Keratinocyte (primary cell): ENCODE results near the gene CEACAM20. TPM values are rescaled to one million over a fixed set of nuclear protein-coding genes. Genes with fewer than 3 reads are reported as not detected.
"Not testable (repeated sequence)": the region's sequence is repeated elsewhere in the genome, so short reads cannot be mapped to it uniquely, and the experiment has no call there.

Source experiments
- DNase-seq: peaks from one replicate; pipeline ENCODE4 v3.0.0-alpha.2; 2011; ENCODE audit warnings: low read depth, missing footprints, low spot score
- FAIRE-seq: peaks from 2 replicates; lab custom pipeline; 2011; peaks lifted over from hg19 to GRCh38; lab: Jason Lieb, UNC
- H2AFZ ChIP-seq: 2 replicates; pipeline ENCODE4 v1.6.0; 2012; ENCODE audit warnings: low read length, control low read depth, inconsistent platforms; ENCODE audit not compliant: control insufficient read depth
- H3K27ac ChIP-seq: 2 replicates; pipeline ENCODE4 v1.5.1; 2011; ENCODE audit warnings: low read length; ENCODE audit not compliant: control insufficient read depth, insufficient read depth
- H3K27me3 ChIP-seq: 3 replicates; pipeline ENCODE4 v1.6.0; 2011; ENCODE audit warnings: low read length; ENCODE audit not compliant: control insufficient read depth, insufficient read depth; ENCODE audit errors: extremely low read depth
- H3K36me3 ChIP-seq, 2 experiments: 2 replicates in 1 of 2; 3 replicates in 1 of 2; pipeline ENCODE4 v1.5.1; 2011; ENCODE audit warnings: low read length in 2 of 2, mild to moderate bottlenecking in 1 of 2; ENCODE audit not compliant: control insufficient read depth in 2 of 2, insufficient read depth in 2 of 2; ENCODE audit errors: extremely low read depth in 1 of 2
- H3K4me1 ChIP-seq: 3 replicates; pipeline ENCODE4 v1.5.1; 2011; ENCODE audit warnings: low read length; ENCODE audit not compliant: control insufficient read depth, insufficient read depth; ENCODE audit errors: extremely low read depth
- H3K4me2 ChIP-seq: 3 replicates; pipeline ENCODE4 v1.6.0; 2011; ENCODE audit warnings: low read depth, low read length; ENCODE audit not compliant: control insufficient read depth, insufficient read depth; ENCODE audit errors: extremely low read depth
- H3K4me3 ChIP-seq, 3 experiments: fragments of 200-600 bp in 1 of 3; sonication (generic) in 1 of 3; 2 replicates in 2 of 3; 3 replicates in 1 of 3; pipeline ENCODE4 v1.5.1; 2011 to 2016; ENCODE audit warnings: low read length in 3 of 3, mild to moderate bottlenecking in 3 of 3, control low read depth in 2 of 3, inconsistent platforms in 1 of 3, low read depth in 1 of 3, mixed read lengths in 1 of 3, mixed run types in 1 of 3, moderate library complexity in 1 of 3; ENCODE audit not compliant: control insufficient read depth in 2 of 3, insufficient read depth in 2 of 3; ENCODE audit errors: extremely low read depth in 1 of 3
- H3K79me2 ChIP-seq: 2 replicates; pipeline ENCODE4 v1.6.0; 2012; ENCODE audit warnings: low read length; ENCODE audit not compliant: control insufficient read depth, insufficient read depth
- H3K9ac ChIP-seq: 3 replicates; pipeline ENCODE4 v1.6.0; 2011; ENCODE audit warnings: low read length; ENCODE audit not compliant: control insufficient read depth, insufficient read depth; ENCODE audit errors: extremely low read depth
- H3K9me1 ChIP-seq: 3 replicates; pipeline ENCODE4 v1.6.0; 2011; ENCODE audit warnings: low read length; ENCODE audit not compliant: control insufficient read depth, insufficient read depth; ENCODE audit errors: extremely low read depth
- H3K9me3 ChIP-seq: 2 replicates; pipeline ENCODE4 v1.5.1; 2012; ENCODE audit warnings: low read depth, low read length; ENCODE audit not compliant: control insufficient read depth
- H4K20me1 ChIP-seq: 3 replicates; pipeline ENCODE4 v1.6.0; 2011; ENCODE audit warnings: low read length; ENCODE audit not compliant: control insufficient read depth, insufficient read depth; ENCODE audit errors: extremely low read depth
- EZH2 ChIP-seq: IDR thresholded peaks from one replicate; pipeline ENCODE4 v1.6.1; 2012; ENCODE audit warnings: inconsistent platforms, mild to moderate bottlenecking, low read length, moderate library complexity
- dilution Hi-C: fragments of 300-500 bp; cut with MboI; formaldehyde crosslinking; loops from one replicate; pipeline ENCODE4 v1.7.0; 2020; ENCODE audit warnings: low sequenced_read_pairs; ENCODE audit not compliant: extremely low pct_ligation_motif_present
- polyA plus RNA-seq, 5 experiments: library from polyadenylated mRNA; depleted of rRNA in 3 of 5; stranded (reverse) in 3 of 5; stranded (forward) in 1 of 5; unstranded in 1 of 5; fragments of >200 nt; gene quantifications; 1 replicate in 1 of 5; 2 replicates in 3 of 5; 3 replicates in 1 of 5; pipeline versions ENCODE4 v1.2.1 to v1.2.3, GENCODE V29; 2011 to 2012; ENCODE audit warnings: missing spikeins in 2 of 5, low read depth in 1 of 5, low replicate concordance in 1 of 5
- TF ChIP-seq, protein P1 (sequence below), 3 experiments: IDR thresholded peaks in 1 of 3; conservative IDR thresholded peaks in 1 of 3; optimal IDR thresholded peaks in 1 of 3; 2 replicates in 2 of 3; 3 replicates in 1 of 3; pipeline versions ENCODE3 to v1.5.1; 2011; ENCODE audit warnings: low read length in 3 of 3, mild to moderate bottlenecking in 3 of 3, moderate library complexity in 2 of 3, control low read depth in 1 of 3, inconsistent platforms in 1 of 3; ENCODE audit not compliant: insufficient read depth in 2 of 3; ENCODE audit errors: extremely low read depth in 1 of 3

The CEACAM20 gene
- polyA plus RNA-seq, 1 donor (not counting 4 experiments of a cell fraction or from before 2014, with no cell fraction given), result not detected

DNA sequence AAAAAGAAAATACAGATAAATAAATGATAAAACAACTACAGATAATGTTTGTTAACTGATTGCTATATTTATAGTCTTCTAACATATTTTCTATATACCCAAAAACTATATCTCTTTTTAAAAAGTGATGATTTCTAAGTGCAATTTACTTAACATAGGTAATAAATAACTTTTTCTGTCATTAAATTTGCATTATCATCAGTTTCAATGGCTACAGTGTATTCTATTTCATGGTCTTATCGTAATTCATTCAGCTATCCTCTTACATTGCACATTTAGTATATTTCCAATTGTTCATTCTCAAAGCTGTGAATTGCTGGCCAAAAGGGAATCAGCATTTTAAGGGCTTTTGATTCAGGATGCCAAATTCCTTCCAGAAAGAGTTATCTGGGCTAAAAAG is 32.8 kb downstream of the CEACAM20 start:
- H4K20me1 ChIP-seq, result no peaks in the 10 kb centered on the region
- TF ChIP-seq, protein P1, sequence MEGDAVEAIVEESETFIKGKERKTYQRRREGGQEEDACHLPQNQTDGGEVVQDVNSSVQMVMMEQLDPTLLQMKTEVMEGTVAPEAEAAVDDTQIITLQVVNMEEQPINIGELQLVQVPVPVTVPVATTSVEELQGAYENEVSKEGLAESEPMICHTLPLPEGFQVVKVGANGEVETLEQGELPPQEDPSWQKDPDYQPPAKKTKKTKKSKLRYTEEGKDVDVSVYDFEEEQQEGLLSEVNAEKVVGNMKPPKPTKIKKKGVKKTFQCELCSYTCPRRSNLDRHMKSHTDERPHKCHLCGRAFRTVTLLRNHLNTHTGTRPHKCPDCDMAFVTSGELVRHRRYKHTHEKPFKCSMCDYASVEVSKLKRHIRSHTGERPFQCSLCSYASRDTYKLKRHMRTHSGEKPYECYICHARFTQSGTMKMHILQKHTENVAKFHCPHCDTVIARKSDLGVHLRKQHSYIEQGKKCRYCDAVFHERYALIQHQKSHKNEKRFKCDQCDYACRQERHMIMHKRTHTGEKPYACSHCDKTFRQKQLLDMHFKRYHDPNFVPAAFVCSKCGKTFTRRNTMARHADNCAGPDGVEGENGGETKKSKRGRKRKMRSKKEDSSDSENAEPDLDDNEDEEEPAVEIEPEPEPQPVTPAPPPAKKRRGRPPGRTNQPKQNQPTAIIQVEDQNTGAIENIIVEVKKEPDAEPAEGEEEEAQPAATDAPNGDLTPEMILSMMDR (optimal IDR thresholded peaks at IDR 0.05 in 1 of 3, IDR thresholded peaks at IDR 0.05 in 1 of 3, conservative IDR thresholded peaks at IDR 0.05 in 1 of 3; ENCODE audit: extremely low read depth in 1 of 3, insufficient read depth in 2 of 3, low read length in 3 of 3), result no peak
- no peak for TF ChIP-seq EZH2
- H3K79me2 ChIP-seq, result peaks cover 40% of the 10 kb centered on the region
- H3K9me1 ChIP-seq, result no peaks in the 10 kb centered on the region
- H3K9me3 ChIP-seq, result peaks cover 9% of the 10 kb centered on the region
- no peak overlapping the region for H3K9ac ChIP-seq
- DNase-seq (no peak), FAIRE-seq (no peak)
- H3K36me3 ChIP-seq, result peaks cover 9 to 17% of the 10 kb centered on the region in 2 experiments
- H3K4me3 ChIP-seq, result no peak overlapping the region
- dilution Hi-C loops, result no loop called here
- H2AFZ ChIP-seq, result no peak overlapping the region
- H3K4me2 ChIP-seq, result no peak overlapping the region
- no peaks in the 10 kb centered on the region for H3K27me3 ChIP-seq
- peaks cover 9% of the 10 kb centered on the region for H3K4me1 ChIP-seq
- H3K27ac ChIP-seq, result no peak overlapping the region

DNA sequence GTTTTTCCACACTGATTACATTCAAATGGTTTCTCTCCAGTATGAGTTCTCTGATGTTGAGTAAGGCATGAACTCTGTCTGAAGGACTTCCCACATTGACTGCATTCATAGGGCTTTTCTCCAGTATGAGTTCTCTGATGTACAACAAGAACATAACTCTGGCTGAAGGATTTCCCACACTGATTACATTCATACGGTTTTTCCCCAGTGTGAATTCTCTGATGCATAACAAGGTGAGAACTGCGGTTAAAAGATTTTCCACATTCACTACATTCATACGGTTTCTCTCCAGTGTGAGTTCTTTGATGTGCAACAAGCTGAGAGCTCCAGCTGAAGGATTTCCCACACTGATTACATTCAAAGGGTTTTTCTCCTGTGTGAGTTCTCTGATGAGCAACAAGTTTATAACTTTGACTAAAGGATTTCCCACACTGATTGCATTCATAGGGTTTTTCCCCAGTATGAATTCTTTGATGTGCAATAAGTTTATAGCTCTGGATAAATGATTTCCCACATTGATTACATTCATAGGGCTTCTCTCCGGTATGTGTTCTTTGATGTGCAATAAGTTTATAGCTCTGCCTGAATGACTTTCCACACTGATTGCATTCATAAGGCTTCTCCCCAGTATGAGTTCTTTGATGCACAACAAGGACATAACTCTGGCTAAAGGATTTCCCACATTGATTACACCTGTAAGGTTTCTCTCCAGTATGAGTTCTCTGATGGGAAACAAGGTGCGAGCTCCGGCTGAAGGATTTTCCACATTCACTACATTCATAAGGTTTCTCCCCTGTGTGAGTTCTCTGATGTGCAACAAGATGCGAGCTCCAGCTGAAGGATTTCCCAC is 52.7 kb downstream of the CEACAM20 start:
- Histone ChIP-seq H3K4me1 (no peaks in the 10 kb centered on the region), H2AFZ (no peak overlapping the region), H3K27me3 (no peaks in the 10 kb centered on the region), H3K4me2 (no peak overlapping the region), H3K9me3 (peaks cover 59% of the 10 kb centered on the region), H3K79me2 (no peaks in the 10 kb centered on the region), H3K36me3 (peaks cover 7 to 22% of the 10 kb centered on the region in 2 experiments), H3K9me1 (no peaks in the 10 kb centered on the region), H3K27ac (no peak overlapping the region), H4K20me1 (no peaks in the 10 kb centered on the region), H3K4me3 (no peak overlapping the region), H3K9ac (no peak overlapping the region)
- TF ChIP-seq, protein P1 (optimal IDR thresholded peaks at IDR 0.05 in 1 of 3, IDR thresholded peaks at IDR 0.05 in 1 of 3, conservative IDR thresholded peaks at IDR 0.05 in 1 of 3; ENCODE audit: extremely low read depth in 1 of 3, insufficient read depth in 2 of 3, low read length in 3 of 3), result no peak
- no peak for TF ChIP-seq EZH2
- FAIRE-seq, result peak; percentile 52
- no peak for DNase-seq
- dilution Hi-C loops, result no loop called here

DNA sequence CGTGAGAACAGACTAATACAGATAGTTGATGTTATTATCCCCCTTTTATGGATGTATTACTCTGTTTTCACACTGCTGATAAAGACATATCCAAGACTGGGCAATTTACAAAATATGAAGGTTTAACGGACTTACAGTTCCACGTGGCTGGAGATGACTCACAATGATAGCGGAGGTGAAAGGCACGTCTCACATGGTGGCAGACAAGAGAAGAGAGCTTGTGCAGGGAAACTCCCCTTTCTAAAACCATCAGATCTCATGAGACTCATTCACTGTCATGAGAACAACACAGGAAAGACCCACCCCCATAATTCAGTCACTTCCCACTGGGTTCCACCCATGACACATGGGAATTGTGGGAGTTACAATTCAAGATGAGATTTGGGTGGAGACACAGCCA is 60.7 kb downstream of the CEACAM20 start:
- H3K36me3 ChIP-seq, H3K79me2 ChIP-seq, H4K20me1 ChIP-seq, FAIRE-seq, H3K4me2 ChIP-seq, H3K9me1 ChIP-seq, DNase-seq, H2AFZ ChIP-seq, dilution Hi-C loops, H3K4me1 ChIP-seq, H3K27me3 ChIP-seq, H3K4me3 ChIP-seq, H3K9ac ChIP-seq, H3K27ac ChIP-seq: not testable (repeated sequence)
- H3K9me3 ChIP-seq, result peaks cover 12% of the 10 kb centered on the region
